HuH-7 (cell line): ENCODE data around the gene NOTCH2.
"Not testable (repeated sequence)": the region's sequence is repeated elsewhere in the genome, so short reads cannot be mapped to it uniquely, and the experiment has no call there.

Source experiments
- DNase-seq: peaks from one replicate; pipeline ENCODE4 v3.0.0; 2011; ENCODE audit warnings: low spot score

Gene NOTCH2

DNA sequence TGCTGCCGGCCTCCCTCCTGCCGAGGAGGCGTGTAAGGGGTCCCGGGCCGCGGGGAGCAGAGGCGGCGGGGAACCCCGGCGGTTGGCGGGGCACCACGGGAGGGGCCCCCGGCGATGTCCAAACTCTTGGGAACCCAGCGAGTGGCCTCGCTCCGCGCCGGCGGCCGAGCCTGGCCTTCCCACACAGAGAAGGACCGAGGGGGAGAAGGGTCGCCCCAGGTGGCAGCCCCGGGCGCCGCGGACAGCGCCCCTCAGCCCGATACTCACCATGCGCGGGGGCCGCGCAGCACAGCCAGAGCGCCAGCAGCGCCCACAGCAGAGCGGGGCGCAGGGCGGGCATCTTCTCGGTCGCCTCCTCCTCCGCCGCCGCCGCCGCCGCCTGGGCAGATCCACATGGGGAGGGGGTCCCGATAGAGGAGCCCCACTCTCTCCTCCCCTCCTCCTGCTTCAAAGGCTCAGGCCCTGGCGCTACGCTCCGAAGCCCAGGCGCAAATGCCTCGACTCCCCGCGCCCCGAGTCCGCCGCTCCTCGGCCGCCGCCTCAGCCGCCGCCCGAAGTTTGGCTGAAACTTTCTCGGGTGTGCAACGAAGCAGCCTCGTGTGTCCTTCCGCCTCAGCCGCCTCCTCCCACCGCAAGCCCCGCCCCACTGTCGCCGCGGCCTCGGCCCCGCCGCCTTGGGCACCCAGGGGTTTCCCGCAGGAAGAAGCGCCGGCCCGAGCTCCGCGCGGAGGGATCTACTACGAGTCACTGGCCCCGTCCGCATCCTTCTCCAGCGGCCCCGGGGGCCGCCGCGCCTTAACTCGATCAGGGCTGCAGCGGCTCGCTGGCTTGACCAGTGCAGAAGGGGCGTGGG is at the start of gene NOTCH2:
TSS of gene NOTCH2 (minus strand) at position 596 of the 853 bp plus-strand sequence. CDS start at position 340, 256 bp downstream.
- not testable (repeated sequence) for DNase-seq

DNA sequence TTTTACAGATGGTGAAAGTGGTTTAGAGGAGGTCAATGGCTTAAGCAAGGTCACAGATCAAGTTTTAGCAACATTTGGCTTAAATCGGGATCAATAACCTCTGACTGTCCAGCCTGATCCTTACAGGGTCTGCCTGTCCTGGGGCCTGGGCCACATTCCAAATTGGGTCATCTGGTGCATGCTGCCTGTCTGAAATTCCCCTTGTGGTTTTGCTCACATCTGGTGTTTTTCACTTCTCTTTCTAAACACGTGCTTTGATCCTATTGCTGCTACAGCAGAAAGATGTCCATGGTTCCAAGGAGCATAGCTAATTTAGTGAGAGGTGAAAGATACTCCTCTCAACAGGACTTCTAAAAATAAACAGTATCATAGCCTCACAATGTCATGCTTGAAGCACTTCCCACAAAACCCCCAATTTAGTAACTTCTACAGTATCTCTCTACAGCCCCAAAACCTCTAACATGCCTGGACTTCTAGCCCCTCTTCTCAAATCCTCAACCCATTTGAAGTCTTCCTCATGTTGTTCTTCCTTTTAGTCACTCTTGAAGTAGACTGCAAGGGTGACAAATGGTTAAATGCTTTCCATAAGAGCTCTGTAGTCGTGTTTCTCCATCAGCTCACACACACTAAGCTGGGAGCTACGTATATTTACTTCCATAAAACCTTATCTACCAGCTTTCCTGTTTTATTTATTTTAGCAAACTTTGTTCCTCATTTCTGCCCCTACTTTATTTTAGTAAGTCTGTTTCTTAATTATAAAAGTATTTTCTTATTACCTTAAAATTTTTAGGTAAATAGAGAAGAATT is 48.1 kb upstream of the NOTCH2 start:
- DNase-seq: not testable (repeated sequence)

DNA sequence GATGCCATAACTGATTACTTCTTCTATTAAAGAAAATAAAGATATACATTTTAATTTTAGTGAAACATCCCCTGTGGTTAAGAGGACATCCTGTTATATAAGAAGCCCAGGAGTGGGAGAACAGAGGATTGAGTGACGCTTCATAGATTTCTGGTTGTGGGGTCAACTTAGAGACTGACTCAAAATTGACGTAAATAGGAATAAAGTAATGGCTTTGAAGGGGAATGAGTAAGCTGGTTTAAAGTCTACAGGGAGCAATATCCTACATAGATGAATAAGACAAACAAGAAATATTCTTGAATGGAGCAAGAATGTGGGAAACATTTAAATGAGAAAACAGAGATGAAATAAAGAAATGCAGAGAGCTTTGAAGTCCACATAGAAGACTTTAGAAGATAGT is 46.6 kb upstream of the NOTCH2 start:
- DNase-seq: not testable (repeated sequence)

DNA sequence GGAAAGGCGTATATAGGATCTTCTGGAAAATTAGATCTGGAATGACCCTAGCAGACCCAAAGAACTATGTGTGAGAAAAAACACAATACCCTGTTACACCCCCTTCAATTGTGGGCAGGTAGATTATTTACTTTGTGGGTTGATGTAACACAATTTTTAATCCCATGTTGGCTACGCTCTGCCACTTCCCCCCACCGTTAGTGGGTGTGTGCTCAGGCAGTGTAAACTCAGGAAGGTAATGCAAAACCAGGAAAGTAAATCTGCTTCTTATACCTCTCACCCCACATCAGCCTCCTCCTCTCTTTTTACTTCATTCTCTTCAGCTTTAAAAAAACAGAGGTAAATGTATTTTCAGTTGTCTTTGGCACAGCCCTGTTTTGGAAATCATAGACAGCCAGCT is 43.7 kb upstream of the NOTCH2 start:
- DNase-seq: not testable (repeated sequence)

DNA sequence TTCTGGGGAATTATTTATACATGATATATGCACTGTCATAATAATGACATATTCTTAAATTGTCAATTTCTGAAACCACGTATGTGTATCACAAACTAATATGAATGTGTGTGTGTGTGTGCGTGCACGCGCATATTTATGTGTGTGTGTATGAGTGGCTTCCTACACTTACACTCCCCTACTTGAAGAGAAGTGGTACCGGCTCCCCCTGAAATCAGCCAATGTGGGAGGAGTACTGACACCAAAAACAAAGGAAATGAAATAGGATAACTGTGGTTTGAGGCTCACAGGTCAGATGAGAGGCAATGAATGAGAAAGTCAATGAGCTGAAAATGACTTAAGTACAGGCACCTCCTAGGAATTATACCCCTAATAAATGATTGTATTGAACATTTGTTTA is 42.8 kb upstream of the NOTCH2 start:
- DNase-seq: not testable (repeated sequence)

DNA sequence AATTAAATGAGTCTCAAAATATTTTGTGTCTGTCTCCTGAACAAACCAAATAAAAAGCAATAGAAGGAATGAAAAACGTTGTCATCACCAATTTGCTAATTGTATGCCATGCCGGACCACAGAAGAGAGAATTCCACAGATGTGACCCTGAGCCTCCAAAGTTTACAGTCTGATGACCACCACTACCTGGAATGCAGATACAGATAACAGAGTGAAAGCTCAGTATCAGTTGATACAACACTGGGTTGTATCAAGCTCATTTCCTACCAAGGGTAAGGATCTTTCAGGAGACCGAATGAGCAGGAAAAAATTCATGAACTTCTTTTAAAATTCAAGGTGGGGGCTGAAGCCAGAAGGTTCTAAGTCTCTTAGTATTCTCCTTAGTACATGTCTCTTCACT is 42.3 kb upstream of the NOTCH2 start:
- not testable (repeated sequence) for DNase-seq

DNA sequence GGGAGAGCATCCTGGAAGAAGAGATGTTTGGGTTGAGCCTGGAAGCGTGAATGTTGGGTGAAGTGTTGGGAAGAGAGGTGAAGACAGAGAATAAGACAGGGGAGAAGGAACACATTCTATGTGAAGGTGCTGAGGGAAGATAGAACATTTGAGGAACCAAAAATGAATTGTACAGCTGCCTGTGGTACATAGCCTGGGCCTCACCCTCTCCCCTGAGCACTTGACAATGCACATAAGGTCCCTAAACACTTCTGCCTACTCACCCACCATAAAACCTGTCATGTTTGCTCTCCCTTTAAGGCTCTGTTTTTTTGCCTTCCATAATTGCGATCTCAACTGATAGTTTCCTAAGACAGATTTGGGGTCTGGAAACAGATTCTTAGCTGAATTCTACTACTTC is 41.5 kb upstream of the NOTCH2 start:
- not testable (repeated sequence) for DNase-seq

DNA sequence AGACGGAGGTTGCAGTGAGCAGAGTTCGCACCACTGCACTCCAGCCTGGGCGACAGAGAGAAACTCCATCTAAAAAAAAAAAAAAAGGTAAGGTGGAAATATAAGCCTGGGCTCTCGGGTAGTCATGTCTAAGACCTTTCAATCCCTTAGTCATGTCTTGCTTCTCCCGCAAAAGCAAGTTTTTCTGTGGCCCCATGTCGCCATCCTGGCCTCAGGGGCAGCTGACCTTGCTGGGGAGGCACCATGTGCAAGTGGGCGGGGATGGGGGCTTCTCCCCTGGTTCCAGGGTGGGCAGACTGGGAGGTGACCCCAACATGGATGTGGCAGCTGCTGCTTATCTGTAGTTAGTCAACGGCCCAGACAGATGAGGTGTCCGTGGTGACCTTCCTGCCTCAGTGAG is 40.2 kb upstream of the NOTCH2 start:
- DNase-seq: not testable (repeated sequence)

DNA sequence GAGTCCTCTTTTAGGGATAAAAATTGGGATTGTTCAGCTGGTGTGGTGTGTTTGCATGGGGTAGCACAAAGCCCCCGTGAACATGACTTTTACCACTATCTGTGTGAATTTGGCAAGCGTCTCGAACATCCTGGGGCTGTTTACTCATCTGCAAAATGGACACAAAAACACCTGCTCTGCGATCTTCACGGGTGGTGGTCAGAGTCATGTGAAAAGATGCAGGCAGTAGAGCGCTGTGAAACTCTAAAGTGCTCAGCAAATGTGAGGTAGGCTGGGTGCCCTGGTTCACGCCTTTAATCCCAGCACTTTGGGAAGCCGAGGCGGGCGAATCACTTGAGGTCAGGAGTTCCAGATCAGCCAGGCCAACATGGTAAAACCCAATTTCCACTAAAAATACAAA is 39.7 kb upstream of the NOTCH2 start:
- DNase-seq: not testable (repeated sequence)

DNA sequence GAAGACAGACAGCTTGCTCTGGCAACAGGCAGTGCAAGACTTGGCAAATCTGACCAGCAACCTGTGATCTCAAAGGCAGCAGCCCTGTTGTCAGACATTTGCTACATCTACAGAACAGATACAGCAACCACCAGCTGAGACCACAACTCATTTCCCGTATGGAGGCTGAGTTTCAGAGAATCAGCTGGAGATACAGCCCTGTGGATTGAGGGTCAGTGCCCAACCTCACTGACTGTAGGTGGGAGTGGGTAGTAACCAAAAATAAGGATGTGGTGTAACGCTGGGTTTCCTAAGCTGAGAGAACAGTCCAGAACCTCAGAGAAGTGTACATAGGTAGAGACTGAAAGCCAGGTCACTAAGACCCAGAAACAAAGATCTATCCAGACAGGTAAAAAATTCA is 35.8 kb upstream of the NOTCH2 start:
- DNase-seq: not testable (repeated sequence)

DNA sequence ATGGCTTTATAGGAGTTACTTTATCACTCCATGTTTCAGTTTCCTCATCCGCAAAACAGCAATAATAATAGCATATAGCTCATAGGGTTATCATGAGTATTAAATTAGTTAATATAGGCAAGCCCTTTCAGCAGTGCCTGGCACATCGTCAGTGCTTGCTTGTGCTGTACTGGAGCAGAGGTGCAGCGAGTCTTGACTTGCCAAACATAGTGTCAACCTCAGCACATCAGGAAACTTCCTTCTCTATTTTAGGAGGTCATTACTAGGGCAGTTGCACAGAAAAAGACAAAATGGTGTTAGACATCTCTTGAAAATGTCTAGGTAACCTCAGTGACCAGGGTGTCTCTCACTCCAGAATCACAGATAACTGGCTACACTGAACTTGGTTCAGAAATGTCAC is 34.3 kb upstream of the NOTCH2 start:
- DNase-seq: not testable (repeated sequence)

DNA sequence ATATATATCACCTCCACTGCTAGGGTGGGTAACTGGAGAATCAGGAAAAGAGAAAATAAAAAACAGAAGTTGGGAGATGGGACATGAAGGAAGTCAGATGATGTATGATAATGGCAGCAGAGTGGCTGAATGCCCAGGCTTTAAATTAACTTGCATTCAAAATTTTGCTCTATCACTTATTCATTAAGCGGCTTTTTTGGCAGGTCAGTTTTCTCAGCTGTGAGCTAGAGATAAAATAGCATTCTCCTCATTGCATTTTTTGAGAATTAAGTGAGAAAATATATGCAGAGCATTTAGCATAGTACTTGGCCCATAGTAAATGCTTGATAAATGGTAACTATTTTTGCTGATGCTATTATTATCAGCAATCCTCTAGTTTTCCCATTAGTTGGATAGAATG is 32.1 kb upstream of the NOTCH2 start:
- DNase-seq: not testable (repeated sequence)

DNA sequence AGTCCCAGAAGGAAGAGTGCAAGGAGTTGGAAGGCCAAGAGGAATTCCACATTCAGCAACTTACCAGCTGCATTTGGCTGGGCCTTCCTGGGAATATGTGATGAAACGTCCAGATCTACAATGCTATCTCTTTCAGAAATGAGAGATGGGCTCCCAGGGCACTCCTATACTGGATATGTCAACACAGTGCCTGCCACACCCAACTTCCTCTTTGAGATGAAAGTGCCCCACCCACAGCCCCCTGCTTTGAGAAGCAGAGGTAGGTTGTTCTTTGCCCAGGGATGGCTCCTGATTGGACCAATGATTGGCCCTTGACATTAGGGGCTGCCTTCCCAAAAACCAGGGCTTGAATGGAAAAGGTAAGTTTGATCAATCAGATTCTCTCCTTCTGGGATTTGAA is 31.1 kb upstream of the NOTCH2 start:
- DNase-seq: not testable (repeated sequence)

DNA sequence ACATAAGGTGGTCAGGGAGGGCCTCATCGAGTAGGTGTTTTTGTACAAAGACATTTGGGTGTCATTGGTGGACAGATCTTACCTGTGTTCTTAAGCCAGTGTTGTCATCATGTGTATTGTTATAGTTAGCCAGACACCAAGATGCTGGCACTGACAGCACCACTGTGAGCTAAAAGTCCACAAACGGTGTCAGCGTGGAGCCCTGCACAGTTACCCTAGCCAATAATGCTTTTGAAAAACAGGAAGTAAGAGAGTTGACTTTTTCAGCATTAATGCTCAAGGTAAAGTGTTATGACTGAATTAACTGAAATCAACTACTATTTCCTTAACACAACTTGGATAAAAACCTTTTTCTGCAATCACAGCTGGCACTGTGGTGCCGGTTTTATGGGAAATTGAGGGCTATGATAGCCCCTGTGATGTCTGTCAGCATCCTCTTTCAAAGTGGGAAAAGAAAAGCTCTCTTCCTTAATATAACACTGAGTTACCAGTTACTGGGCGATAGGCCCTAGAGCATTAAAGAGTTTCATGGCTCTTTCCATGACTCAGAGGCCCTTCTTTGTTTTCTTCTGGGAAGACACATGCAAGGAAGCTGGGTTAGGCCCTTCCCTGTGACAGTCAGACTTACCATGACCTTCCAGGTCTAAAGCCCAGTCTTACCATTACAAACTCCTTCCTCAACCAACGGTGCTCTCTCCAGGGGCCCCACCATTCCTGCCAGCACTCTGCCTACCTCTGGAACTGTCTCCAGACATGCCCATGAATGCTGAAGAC is 29.7 kb upstream of the NOTCH2 start:
- not testable (repeated sequence) for DNase-seq

DNA sequence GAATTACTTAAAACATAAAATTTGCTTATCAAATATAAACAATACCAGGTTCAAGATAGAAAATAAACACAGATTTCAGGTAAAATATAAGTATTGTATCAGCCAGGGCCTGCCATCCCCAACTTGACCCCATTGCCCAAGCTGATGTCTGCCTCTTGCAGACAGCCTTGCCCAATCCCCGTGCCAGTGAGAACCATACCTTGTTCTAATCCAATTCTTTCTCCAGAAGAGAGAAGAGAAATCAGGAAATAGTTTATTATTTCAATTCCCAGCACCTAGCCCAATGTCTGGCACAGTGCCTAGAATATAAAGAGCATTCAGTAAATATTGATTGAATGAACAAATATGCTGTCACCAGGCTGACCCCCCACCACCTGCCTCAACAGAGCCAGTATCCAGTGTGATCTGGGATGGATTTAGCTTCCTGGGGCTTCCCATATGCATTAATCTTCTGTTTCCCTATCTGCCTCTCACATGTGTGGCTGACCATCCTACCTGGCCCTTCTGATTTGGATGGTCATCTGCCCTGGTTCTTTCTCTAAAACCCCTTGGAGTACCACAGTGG is 27.6 kb upstream of the NOTCH2 start:
- DNase-seq: not testable (repeated sequence)

DNA sequence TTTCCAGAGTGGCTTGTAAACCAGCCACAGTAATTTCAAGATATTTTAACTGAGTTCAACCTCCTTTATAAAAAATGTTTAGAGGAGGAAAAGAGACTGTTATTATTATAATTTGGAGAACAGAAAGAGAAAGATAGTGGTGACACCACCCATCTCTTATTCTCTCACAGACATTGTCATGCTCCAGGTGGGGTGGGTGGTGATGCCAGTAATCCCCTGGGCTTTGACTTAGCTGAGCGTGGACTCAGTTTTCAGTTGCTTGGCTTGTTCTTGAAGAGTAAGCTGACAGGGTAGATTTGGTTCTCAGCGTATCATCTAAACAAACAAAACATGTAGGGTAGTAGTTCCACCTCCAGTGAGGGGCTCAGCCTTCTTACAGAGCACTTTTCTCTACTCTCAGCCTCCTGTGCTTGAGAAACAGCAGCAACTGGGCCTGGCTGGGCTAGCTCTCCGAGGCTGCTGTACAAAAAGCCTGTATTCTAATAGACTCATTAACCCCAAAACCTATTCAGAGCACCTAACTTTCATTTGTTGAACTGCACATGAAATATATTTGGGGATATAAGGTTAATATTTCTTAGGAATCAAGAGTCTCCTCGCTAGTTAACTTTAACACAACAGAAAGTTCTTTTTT is 24.2 kb upstream of the NOTCH2 start:
- not testable (repeated sequence) for DNase-seq

DNA sequence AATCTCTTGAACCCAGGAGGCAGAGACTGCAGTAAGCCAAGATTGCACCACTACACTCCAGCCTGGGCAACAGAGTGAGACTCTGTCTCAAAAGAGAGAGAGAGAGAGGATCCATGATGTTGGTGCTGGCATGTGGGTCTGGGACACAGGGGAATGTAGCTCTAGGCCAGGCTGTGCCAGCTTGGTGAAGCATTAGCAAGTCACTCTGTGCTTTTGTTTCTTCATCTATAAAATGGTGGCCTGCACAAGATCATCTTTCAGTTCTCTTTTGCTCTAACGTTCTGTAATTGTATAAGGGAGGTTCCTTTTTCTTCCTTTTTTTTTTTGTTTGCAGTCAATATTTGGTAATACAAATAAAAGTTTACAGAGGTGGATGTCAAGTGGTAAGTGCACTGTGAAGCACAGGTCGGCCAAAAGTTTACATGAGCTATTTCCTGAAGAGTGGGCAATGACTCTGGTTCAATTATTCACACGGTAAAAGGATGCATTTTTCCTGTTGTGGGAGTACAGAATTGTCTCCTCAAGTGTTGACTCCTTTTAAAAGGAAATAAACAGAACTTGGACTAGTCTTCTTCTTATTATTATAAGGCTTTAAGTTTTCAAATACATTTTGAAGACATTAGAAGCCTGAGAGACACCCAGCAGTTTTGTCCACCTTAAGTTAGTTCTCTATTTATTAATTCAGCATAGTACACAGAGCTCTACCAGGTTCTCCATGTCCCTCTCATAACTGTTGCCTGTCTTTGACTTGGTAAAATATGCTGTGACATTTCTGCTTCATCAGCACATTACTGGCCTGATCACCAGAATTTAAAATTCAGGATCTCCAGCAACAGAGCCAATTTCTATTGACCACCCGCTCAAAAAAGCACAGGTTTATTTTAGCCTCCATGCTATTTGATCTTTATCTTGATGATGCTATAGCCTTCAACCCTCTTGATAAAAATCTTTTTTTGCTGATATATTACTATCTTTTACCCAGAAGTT is 23.1 kb upstream of the NOTCH2 start:
- not testable (repeated sequence) for DNase-seq

DNA sequence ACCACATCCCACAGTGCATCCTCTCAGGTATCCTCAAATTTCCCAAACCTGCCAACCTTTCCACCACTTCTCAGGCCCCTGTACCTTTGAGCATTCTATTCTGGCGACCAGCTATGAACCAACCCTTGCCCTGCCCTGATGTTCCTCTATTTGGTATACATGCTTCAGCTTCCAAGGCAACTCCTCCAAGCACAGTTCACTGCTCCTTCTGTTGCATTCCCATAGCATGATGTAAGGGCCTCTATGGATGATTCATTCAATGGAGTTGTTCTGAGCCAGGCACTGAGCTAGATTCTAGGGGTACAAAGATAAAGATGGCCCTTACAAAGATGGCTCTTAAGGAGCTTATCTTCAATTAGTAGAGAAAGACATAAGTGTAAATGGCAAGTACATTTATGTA is 21.4 kb upstream of the NOTCH2 start:
- DNase-seq: not testable (repeated sequence)

DNA sequence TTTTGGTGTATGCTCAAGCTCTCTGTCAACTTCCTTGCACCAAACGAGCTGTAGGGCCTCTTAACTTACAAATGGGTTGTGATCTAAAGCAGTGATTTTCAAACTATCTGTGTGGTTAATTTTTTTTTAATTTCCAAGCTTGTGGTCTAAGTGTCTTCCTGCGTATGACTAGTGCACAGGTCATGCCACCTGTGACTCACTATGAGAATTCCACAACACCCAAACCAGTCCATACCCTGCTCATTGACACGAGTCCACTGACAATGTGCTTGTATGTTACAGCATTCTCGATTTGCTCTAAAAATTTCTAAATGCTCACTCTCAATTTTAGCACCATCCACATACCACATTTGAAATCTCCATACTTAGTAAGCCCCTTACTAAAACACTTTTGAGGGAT is 18.5 kb upstream of the NOTCH2 start:
- not testable (repeated sequence) for DNase-seq

DNA sequence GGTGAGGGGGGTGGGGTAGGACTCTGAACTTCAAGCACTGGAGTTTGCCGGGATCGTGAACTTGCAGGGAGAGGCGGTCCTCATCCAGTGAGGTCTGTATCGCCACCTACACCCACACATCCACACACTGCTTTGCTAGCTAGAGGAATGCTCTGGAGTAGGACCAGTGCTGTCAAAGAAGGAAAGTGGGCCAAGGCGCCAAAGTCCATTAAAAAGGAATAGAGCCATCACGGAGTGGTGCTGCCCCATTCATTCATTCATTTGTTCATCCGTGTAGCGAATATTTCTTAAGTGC is 405 bp upstream of the NOTCH2 start:
- DNase-seq: not testable (repeated sequence)
